NCI-H446 (cell line): ENCODE data around the gene RASL10B.
A peak's percentile ranks its signal among the peaks of the same experiment; 100 is the strongest.

Source experiments
- DNase-seq, 2 experiments: peaks; one replicate each; lab custom pipeline; 2025; lab: John Stamatoyannopoulos, UW

The RASL10B gene

DNA sequence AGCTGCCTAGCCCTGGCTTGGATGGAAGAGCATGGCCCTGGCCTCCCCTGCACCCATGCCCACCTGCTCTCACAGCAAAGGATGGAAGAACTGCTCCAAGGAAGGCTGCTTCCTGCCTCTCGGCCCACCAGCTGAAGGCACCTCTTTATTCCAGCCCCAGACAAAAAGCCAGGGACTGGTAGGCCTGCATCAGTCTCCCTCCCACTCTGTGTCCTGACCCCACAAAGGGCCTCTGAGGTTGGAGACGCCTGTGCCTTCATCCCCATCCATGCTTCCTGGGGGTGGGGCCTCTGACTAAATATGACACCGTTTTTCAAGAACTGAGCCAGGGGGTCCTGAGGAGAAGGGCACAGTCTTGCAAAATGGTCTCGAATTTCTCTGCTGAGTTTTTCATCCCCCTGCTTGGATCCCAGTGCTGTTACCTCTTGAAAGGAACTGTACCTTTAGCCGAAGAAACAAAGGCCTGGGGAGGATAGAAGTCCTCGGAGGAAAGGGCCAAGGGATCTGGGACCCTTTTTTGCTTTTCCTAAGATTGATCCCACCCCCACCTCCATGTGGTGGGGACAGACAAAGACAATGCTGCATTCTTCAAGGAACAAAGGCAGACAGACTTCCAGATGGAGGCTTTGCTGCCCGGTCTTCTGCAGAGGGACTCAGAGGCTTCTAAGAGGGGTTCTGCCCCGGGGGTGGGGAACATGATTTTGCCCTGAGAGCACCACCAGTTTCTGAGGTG lies 34.5 kb downstream of the RASL10B start:
- no peak for DNase-seq

DNA sequence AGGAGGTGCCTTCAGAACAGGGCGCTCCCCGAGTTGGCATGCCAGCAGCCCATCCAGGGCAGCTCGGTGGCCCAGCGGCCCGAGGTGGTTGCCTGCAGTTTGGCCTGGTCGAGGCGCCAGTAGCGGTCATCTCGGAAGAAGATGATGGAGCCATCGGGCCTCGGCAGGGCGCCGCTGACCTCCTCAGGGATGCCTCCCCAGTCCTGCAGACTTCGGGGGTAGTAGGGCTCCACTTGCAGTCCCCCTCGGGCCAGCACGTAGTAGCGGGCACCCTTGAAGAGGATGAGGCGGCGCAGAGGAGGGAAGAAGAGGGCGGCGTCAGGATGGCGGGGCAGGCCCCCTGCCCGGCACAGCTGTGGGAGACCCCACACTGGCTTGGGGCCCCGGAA lies 35.0 kb downstream of the RASL10B start:
- DNase-seq = no peak

DNA sequence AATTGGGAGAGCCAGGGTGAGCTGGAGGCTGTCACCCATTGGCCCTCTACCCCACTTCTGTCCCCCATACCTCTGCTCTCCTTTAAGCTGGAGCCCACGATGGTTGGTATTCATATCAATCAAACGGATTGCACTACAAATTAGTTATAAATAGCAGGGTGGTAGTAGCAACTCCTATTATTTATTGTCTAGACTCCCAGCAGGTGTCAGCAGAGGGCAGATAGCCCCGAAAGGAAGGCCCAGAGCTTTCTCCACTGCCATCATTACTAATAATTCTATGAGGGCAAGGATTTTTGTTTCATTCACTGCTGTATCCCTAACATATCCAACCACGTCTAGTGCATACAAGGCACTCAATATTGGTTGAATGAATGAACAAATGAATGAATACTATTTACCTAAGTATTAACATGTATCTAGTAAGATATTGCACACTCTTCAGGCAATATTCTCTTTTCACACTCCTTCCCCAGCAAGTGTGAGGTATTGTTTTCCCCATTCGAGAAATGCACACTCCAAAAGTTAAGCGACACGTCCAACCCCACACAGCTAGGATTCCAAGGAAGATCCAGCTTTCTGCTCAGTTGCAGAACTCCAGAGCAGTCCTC lies 35.6 kb downstream of the RASL10B start:
- DNase-seq = peak; percentile 11 to 56

DNA sequence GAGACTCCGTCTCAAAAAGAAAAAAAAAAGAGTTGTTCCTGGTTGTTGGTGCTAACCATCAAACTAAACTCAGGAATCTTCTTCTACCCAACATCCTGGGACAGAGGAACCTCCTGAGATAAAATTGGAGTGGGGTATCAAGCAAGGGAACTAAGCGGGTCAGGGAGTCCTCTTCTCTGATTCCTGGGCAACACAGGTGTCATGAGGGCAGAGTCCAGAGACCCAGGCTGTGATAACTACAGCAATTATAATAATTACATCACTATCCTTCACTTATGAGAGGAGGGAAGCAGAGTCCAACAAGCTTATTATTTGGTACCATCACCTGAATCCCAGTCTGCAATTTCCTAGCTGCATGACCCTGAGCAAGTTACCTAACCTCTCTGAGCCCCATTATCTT lies 37.4 kb downstream of the RASL10B start:
- DNase-seq = no peak

DNA sequence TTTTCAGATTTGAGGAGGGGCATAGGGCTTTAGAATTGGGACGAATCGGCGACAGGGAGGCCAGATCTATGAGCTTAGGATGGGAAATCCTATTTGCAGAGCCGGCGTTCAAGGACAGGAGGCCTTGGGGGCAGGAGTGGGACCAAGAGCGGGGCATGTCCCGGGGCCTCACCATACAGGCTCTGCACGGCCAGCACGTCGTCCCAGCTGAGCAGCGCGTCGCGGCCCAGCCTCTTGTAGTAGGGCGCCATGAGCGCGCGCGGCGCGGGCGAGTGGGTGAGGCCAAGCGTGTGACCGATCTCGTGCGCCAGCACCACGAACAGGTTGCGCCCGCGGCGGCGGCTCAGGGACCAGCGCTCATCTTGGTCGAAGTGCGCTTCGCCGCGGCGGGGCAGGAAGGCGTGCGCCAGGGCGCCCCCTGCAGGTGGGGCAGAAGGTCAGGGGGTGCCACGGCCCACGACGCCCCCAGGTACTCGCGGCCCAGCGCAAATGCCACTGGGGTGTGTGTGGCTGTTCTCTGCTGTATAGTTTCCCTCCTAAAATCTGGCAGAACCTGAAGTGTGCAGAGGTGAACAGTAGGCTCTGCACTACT lies 38.6 kb downstream of the RASL10B start:
- DNase-seq = no peak

DNA sequence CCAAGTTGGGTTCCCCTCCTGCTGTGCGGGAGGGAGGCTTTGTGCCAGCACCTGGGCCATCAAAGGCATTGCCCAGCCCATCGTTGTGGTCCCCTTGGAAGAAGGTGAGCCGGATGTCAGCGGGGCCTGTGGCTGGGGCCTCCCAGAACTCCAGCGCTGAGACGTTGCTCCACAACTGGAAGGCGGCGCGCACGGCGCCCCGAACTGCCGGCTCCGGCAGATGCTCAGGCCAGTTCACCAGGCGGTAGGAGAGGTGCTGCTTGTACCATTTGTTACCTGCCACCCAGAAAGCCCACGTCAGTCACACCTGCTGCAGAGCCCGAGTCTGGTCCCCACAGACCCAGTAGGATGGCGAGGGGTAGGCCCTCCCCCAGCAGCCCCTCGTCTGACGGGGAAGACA lies 41.7 kb downstream of the RASL10B start:
- DNase-seq = no peak

DNA sequence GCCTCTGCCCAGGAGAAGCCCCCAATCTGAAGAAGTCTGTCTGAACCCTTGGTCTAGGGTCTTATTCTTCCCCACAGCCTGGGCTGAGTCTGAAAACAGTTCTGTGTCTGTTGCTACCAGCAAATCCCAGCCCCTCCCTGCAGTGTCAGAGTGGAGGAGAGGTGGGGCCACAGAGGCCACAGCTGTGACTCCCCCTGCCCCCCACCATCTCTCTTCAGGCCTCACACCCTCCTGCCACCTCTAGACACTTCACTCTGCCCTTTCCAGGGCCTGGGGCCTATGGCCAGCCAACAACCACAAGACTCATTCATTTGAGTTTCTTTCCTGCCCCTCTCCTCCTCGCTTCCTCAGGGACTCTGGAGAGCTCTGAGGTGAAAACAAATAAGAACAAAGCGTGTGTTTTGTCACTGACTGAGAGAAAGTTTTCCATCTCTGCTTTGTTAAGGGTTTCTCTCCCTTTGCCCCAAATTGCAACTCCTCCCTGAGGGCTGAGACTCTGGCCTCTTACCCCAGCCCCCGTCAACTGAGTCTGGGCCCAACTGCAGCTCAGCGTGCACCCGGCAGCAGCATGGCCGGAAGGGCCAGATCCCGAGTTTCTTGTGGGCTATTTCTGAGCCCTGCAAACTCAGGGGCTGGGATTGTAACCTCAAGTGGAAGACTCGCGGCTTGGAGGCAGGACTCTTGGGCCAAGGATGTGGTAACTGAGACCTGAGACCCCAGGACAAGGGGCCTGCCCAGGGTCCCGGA lies 42.4 kb downstream of the RASL10B start:
- no peak for DNase-seq

DNA sequence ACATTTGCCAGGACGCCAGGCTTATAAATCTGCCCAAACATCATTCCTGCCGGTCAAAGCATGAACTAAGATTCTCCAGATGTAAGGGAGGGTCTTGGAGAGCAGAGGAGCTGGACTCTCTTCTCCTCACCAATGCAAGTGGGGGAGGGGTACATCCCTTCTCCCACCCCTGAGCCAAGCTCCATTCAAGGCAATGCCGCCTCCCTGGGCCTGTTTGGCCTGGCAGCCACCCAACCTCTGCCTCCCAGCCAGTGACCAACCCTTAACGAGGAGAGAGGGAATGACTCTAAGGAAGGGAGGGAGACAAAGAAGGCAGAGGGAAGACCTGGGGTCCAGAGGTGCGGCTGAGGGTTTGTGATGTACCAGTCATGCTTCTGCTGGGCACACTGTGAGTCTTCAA lies 43.1 kb downstream of the RASL10B start:
- peak in 1 of 2 experiments; percentile 47 for DNase-seq

DNA sequence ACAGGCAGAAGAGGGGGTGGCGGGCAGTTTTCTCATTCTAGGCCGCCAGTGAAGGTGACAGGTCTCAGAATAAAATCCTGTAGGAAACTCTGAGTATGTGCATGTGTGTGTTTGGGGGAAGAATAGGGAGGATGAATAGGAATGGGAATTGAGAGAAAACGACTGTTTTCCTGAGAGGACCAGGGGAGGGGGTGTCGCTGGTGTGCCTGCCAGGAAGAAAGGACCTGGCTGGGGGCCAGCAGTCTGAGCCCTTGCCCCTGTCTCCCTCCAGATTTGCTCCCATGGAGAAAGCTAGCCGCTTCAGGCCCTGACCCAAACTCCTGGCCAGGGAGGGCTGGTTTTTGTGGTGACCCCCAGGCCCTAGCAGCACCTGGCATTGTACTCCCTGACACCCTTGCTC lies 43.6 kb downstream of the RASL10B start:
- no peak for DNase-seq

DNA sequence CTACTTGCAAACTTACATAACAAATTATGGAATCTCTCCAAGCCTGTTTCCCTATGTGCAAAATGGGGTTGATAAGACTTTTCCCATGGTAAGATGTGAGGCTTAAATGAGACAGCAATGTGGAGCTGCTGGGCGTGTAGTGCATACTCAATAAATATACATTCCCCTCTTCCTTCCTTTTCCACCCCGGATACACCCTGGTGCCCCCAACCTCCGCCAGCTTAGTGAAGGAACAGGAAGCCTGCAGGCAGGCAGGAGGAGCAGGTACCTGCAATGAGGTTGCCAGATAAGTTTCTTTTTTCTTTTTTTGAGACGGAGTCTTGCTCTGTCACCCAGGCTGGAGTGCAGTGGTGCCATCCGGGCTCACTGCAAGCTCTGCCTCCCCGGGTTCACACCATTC lies 44.1 kb downstream of the RASL10B start:
- DNase-seq = no peak

DNA sequence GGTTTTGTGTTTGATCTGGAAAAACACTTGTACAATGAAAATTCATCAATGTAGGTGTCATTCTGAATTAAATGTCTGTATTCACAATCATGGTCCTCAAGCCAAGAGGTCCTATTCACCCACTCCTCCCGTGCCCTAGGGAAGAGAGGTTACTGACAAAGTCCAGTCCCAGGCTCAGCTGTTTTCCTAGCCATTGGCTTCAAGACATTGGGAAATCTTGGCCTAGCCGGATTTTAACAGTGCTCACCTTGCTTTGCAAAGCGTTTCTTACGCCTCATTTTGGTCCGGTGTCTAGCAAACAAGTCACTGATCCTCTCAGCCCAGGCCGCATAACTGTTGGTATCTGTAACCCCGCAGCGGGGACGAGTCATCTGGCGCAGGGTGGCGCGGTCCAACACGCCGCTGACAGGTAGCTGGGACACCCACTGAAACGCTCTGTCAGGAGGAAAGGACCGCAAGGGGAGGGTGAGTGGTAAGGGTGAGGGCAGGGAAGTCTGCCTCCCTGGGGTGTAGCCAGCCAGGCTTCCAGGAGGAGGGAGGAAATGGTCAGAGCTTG lies 47.3 kb downstream of the RASL10B start:
- DNase-seq = no peak

DNA sequence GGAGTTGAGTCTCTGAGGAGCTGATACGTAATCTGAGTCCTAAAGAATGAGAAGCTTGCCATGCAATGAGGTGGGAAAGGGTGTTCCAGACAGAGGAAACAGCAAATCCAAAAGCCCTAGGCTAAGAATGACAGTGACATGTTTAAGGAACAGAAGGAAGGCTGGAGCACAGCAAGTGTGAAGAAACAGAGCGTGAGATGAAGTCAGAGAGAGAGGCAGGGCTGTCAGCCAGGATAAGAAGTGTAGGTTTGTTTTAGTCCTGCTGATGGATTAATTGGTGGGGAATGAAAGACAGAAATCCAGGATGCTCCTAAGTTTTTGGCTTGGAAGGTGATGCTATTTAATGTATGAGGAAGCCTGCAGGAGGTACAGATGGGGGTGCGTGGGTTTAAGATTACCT lies 49.5 kb downstream of the RASL10B start:
- DNase-seq = no peak

DNA sequence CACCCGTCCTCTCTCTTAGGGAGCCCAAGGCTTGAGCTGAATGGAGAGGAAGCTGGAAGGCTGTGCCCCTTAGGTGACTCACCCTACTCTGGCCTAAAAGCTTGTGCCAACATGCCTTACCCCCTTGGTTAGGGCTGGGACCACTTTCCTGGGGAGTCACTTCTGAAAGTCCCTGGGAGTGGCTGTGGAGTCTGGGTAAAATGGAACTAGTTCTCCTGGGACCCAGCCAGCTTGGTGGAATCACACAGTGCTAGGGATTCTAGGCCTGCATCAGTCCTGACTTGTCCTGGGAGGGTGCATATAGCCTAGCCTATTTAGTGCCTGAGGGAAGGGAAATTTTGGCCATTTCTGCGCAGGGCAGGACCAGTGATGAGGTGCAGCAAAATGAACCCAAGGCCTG lies 53.5 kb downstream of the RASL10B start:
- DNase-seq = no peak

DNA sequence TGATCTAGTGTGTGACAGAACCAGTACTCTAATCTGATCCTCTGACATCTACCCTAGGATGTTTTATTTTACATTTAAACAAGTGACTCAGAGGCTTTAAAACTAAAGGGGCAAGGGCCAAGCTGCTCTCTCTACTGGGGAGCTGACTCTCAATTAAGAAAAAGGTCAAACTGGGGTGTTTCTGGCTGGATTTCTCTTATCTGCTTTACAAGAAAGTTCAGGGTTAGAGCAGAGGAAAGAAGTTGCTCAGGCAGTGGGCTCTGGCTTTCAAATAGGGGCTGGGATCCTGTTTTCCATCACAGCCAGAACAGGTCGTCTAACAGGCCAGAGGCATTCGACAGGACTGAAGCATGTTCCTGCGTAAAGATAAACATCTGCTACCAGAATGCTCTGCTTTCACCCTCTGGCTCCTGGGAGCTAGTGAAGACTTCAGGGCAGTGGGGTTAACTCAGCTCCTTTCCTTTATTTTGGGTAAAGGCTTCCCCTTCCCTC lies 55.5 kb downstream of the RASL10B start:
- DNase-seq = no peak

DNA sequence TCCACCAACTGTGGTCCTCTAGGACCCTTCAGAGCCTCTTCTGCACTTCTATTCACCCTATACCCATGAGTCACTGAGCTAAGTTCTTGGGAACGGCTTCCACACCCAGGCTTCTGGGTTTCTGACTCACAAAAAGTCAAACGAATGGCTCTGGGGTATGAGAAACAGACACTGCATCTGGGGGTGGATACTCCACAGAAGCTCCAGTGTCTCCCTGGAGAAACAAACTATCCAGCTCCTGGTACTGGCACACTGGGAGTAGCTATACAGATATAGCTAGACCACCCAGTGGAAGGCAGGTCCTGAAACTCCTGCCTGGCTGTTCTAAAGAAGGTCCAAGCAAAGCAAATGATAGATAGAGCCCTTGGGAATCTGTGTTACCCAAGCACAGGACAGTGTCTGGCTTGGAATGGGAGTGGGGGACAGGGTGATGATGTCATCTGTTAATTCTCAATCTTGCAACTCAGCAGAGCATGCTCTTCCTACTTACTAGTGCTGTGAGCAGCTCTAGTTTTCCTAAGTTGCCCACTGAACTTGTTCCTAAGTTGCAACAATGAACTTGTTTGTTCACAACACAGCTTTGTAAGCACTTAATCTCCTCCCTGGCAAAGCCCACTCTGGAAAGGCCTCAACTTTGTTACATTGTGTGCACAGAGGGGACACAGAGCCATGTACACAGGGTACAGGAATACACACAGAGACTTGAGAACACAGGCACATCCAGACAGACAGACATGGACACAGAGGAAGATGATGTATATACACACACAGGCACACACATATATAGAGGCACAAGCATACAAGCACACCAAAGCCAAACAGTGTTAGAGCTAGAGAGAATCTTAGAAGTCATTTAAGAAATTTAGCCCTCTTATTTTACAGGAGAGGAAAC lies 57.3 kb downstream of the RASL10B start:
- no peak for DNase-seq

DNA sequence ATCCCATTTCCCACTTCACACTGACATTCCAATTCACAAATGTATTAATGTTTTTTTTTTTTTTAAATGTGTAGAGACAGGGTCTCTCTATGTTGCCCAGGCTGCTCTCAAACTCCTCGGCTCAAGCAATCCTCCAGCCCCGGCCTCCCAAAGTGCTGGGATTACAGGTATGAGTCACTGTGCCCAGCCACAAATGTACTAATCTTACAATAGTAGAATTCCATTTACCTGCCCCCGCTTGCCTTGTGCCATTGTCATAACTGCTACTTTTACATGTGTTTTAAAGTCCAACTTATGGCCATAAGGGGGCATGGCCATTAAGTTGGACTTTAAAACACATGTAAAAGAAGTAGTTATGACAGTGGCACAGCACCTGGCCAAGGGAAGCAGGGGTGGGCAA lies 59.4 kb downstream of the RASL10B start:
- DNase-seq = no peak

DNA sequence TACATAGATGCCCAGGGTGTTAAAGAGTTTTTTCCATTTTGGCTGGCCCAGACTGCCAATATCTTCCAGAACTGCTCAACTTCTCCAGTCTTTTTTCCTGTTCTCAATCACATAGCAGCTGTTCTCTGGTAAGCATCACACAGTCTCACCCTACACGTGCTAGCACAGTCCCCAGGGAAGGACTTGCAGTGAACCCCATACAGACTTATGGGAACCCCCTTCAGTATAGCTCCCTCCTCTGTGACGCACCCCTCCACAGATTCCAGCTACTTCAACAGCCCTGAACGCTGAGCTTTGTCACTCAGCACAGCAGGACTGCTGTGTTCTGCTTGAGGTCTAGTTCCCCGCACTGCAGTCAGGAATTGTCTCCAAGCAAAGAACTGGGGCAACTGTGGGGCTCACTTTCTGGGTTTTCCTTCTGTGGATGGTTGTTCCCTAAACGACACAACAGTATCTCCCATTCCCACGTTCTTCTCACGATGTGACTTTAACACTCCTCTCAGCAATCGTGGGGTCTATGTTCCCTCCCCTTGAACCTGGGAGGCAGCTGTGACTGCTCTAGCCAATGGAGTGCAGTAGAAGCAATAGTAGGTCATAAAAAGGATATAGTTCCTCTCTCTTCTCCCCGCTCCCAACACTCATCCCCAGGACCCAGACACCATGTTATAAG lies 60.4 kb downstream of the RASL10B start:
- no peak for DNase-seq
